GM06990 (cell line): ENCODE measurements around the gene TMEM183A.

ENCODE experiments used
- DNase-seq: peaks from one replicate; pipeline ENCODE4 v3.0.0-alpha.2; 2011; ENCODE audit not compliant: insufficient read length; ENCODE audit errors: extremely low read depth
- H3K27me3 ChIP-seq: replicated peaks from 2 replicates; pipeline ENCODE4 v1.6.0; 2011; ENCODE audit warnings: low read length; ENCODE audit not compliant: control insufficient read depth, insufficient read depth
- H3K36me3 ChIP-seq: 2 replicates; pipeline ENCODE4 v1.5.1; 2011; ENCODE audit warnings: low read length; ENCODE audit not compliant: control insufficient read depth, insufficient read depth
- H3K4me3 ChIP-seq: replicated peaks from 2 replicates; pipeline ENCODE4 v1.5.1; 2011; ENCODE audit warnings: low read depth, mild to moderate bottlenecking, control low read depth, low read length
- CTCF ChIP-seq: IDR thresholded peaks from 2 replicates; pipeline ENCODE4 v1.5.1; 2011; ENCODE audit warnings: low read length, control low read depth, mild to moderate bottlenecking, inconsistent platforms; ENCODE audit not compliant: insufficient read depth, poor library complexity, severe bottlenecking

The TMEM183A gene

GRCh38 chr1:203036537-203036936 is 29.4 kb downstream of the TMEM183A start:
- Histone ChIP-seq H3K4me3 (no peak overlapping the region), H3K36me3 (no peaks in the 10 kb centered on the region; the same call in 1 of the 2 replicates), H3K27me3 (no peaks in the 10 kb centered on the region)
- no peak for DNase-seq
- TF ChIP-seq CTCF: no peak

- TF ChIP-seq CTCF: no peak
Measured at GRCh38 chr1:203037509-203038190, 30.5 kb downstream of the TMEM183A start.

GRCh38 chr1:203038217-203038741 is 31.1 kb downstream of the TMEM183A start:
- no peaks in the 10 kb centered on the region for H3K27me3 ChIP-seq
- DNase-seq: no peak
- TF ChIP-seq CTCF: no peak
- H3K4me3 ChIP-seq: no peak overlapping the region
- H3K36me3 ChIP-seq: no peaks in the 10 kb centered on the region; the same call in 1 of the 2 replicates

More at GRCh38 chr1:203037509-203038190, 30.5 kb downstream of the TMEM183A start:
- no peak for DNase-seq
- Histone ChIP-seq H3K36me3 (no peaks in the 10 kb centered on the region; the same call in 1 of the 2 replicates), H3K27me3 (no peaks in the 10 kb centered on the region), H3K4me3 (no peak overlapping the region)

GRCh38 chr1:203038891-203039608 is 31.9 kb downstream of the TMEM183A start:
- H3K27me3 ChIP-seq: no peaks in the 10 kb centered on the region
- no peaks in the 10 kb centered on the region; the same call in 1 of the 2 replicates for H3K36me3 ChIP-seq
- no peak overlapping the region for H3K4me3 ChIP-seq
- TF ChIP-seq CTCF: peak; percentile 92
- DNase-seq: no peak

- peak; percentile 29 for TF ChIP-seq CTCF
- no peaks in the 10 kb centered on the region; the same call in 1 of the 2 replicates for H3K36me3 ChIP-seq
- no peaks in the 10 kb centered on the region for H3K27me3 ChIP-seq
- DNase-seq: no peak
- H3K4me3 ChIP-seq: no peak overlapping the region
Measured at GRCh38 chr1:203039609-203040512, 32.7 kb downstream of the TMEM183A start.
